ENCODE measurements around the gene CACHD1. TPM values are rescaled to one million over a fixed set of nuclear protein-coding genes. Genes with fewer than 3 reads are reported as not detected.

Gene CACHD1
- total and polyA plus RNA-seq, 2 of the 8 experiments (the other 6 are each of a cell fraction or from before 2014, with no cell fraction given): 22.2 to 42.5 TPM

DNA sequence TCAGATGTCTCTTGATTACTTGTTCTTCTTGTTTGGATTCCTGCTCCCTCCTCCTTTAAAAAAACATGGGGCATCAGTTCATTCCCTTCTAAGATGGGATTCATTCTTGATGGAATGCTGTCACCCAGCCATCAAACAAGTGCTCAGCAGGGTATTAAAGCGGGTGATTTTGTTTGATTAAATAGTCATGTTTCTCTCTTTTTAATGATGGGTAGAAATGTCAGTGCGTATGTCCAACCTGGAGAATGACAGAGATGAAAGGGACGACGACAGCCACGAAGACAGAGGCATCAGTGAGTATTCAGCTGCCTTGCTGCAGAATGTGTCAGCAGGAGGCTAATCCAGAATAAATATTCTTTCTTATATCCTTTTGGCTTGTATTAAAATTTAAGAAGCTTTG lies 211.1 kb downstream of the CACHD1 start:
- no peak overlapping the region for H2BK120ac ChIP-seq (replicated peaks; ENCODE audit: low read depth, low read length)
- no peak overlapping the region for H3K23ac ChIP-seq (ENCODE audit: insufficient read length)
- no peak overlapping the region for H2BK15ac ChIP-seq (ENCODE audit: low read length)
- no peaks in the 10 kb centered on the region for H3K27me3 ChIP-seq (replicated peaks in 1 of 4; ENCODE audit: control insufficient read depth in 3 of 4, extremely low read depth in 1 of 4, insufficient read depth in 3 of 4, low read length in 3 of 4)
- CTCF ChIA-PET (ENCODE audit: partially characterized antibody): interaction anchor here (1.0 to 1.5 kb wide), 4 partner anchors 10 to 144 kb away, joined by 3 to 6 read pairs (median 3); no protein-coding TSS in a partner anchor
- H3K18ac ChIP-seq (ENCODE audit: extremely low read depth, low read length): no peak overlapping the region
- H4K8ac ChIP-seq (ENCODE audit: extremely low read depth, insufficient read depth, low read length): no peak overlapping the region
- no peak overlapping the region for H3K9ac ChIP-seq (replicated peaks in 1 of 4; ENCODE audit: extremely low read depth in 1 of 4, low read depth in 3 of 4, low read length in 3 of 4)
- H2BK5ac ChIP-seq (ENCODE audit: low read depth, low read length): no peak overlapping the region
- DNase-seq (ENCODE audit: low read depth in 1 of 2, low spot score in 2 of 2) (no peak), FAIRE-seq (no peak)
- H3K4ac ChIP-seq (replicated peaks; ENCODE audit: insufficient read length, low read depth, low read length): no peak overlapping the region
- H3K27ac ChIP-seq (ENCODE audit: low read depth, low read length): no peak overlapping the region
- H3K4me1 ChIP-seq (replicated peaks in 1 of 4; ENCODE audit: control insufficient read depth in 3 of 4, insufficient read depth in 4 of 4, low read length in 3 of 4): no peaks in the 10 kb centered on the region
- no peak overlapping the region for H2AK5ac ChIP-seq (ENCODE audit: low read depth, low read length)
- H4K5ac ChIP-seq (ENCODE audit: insufficient read length, low read depth, low read length): no peak overlapping the region
- H3K56ac ChIP-seq (replicated peaks; ENCODE audit: insufficient read length, low read depth, low read length): no peak overlapping the region
- H2BK20ac ChIP-seq (ENCODE audit: low read length): no peak overlapping the region
- no peak overlapping the region for H3K4me2 ChIP-seq (ENCODE audit: insufficient read depth in 1 of 2, low read depth in 2 of 2, low read length in 2 of 2)
- 91% methylated on average over 5 of the region's 5 CpGs; no CpG with 5 or more reads in 1 of the 2 experiments for WGBS, 2 experiments (ENCODE audit: extremely low coverage in 1 of 2, insufficient coverage in 1 of 2, insufficient read length in 1 of 2, insufficient replicate concordance in 2 of 2, low coverage in 1 of 2, low lambda C conversion rate in 2 of 2, missing lambda C conversion rate in 1 of 2)
- H3K9me3 ChIP-seq (ENCODE audit: insufficient read depth in 2 of 2, low read depth in 1 of 2, low read length in 1 of 2): no peaks in the 10 kb centered on the region
- peaks cover 0 to 2% of the 10 kb centered on the region in 2 experiments for H4K20me1 ChIP-seq (replicated peaks in 1 of 2; ENCODE audit: control insufficient read depth in 1 of 2, insufficient read depth in 2 of 2, low read length in 2 of 2)
- H3K79me1 ChIP-seq (ENCODE audit: low read depth, low read length): no peaks in the 10 kb centered on the region
- no peak overlapping the region for H2BK12ac ChIP-seq (ENCODE audit: low read depth, low read length)
- H3K14ac ChIP-seq (ENCODE audit: insufficient read length): no peak overlapping the region
- POLR2A ChIA-PET (ENCODE audit: partially characterized antibody): interaction anchor here (1.2 kb wide), 1 partner anchor 13 kb away, joined by 3 read pairs; no protein-coding TSS in a partner anchor
- peaks cover 32 to 93% (median 76%) of the 10 kb centered on the region in 4 experiments for H3K36me3 ChIP-seq (ENCODE audit: control insufficient read depth in 2 of 4, insufficient read depth in 4 of 4, low read length in 3 of 4)
- H4K91ac ChIP-seq (replicated peaks; ENCODE audit: insufficient read length, low read length): no peak overlapping the region
- no peaks in the 10 kb centered on the region for H3K79me2 ChIP-seq (ENCODE audit: control insufficient read depth in 1 of 2, insufficient read depth in 2 of 2, low read length in 2 of 2)
- no peak overlapping the region for H3K4me3 ChIP-seq (ENCODE audit: extremely low read depth in 1 of 4, insufficient read depth in 2 of 4, low read depth in 3 of 4, low read length in 4 of 4)
- H2AFZ ChIP-seq (ENCODE audit: low read length): no peak overlapping the region
- no peaks in the 10 kb centered on the region for H3K23me2 ChIP-seq (ENCODE audit: low read depth, low read length)
- TF ChIP-seq SAP30 (IDR thresholded peaks at IDR 0.05; ENCODE audit: insufficient read depth, insufficient replicate concordance, low read length) (no peak), JUND (IDR thresholded peaks at IDR 0.05; ENCODE audit: low read length) (no peak), TEAD4 (IDR thresholded peaks at IDR 0.05; ENCODE audit: low read depth, low read length) (no peak), RXRA (IDR thresholded peaks at IDR 0.05; ENCODE audit: insufficient read depth, low read depth, low read length) (no peak), CBX8 (IDR thresholded peaks at IDR 0.05; ENCODE audit: borderline replicate concordance, low read depth, low read length) (no peak)

All from H1 (cell line).